Measurements from ENCODE around the gene NTHL1. TPM values are rescaled to one million over a fixed set of nuclear protein-coding genes. Genes with fewer than 3 reads are reported as not detected.

Gene NTHL1
- total RNA-seq, 1 experiment from 2014 or later: 47.3 TPM

DNA sequence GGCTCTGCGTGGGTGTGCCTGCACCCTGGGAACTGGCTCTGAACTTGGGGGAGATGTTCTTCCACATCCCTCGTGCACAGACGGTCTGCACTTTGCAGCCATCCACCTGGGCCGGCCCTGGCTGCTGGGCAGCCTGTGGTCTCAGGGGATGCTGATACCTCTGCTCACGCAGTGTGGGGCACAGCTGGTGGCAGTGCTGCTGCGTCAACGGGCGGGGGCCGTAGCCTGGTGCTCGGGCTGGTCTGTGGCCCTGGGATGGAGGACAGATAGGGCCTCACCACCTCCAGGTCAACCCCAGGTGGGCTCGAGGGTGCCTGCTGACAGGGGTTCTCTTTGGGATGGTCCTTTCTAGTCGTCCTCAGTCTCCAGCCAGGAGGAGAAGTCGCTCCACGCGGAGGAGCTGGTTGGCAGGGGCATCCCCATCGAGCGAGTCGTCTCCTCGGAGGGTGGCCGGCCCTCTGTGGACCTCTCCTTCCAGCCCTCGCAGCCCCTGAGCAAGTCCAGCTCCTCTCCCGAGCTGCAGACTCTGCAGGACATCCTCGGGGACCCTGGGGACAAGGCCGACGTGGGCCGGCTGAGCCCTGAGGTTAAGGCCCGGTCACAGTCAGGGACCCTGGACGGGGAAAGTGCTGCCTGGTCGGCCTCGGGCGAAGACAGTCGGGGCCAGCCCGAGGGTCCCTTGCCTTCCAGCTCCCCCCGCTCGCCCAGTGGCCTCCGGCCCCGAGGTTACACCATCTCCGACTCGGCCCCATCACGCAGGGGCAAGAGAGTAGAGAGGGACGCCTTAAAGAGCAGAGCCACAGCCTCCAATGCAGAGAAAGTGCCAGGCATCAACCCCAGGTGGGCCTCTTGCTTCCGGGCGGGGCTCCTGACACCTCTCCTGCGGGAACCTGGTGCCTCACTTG lies 36.5 kb upstream of the NTHL1 start:
- no peak for DNase-seq
- Histone ChIP-seq H3K4me3 (no peak overlapping the region), H3K79me2 (ENCODE audit: low read depth) (no peaks in the 10 kb centered on the region), H4K20me1 (ENCODE audit: insufficient read depth) (peaks cover 3% of the 10 kb centered on the region; the same call in 1 of the 2 replicates), H3K27ac (no peak overlapping the region), H3K36me3 (ENCODE audit: low read depth) (no peaks in the 10 kb centered on the region), H3K4me1 (replicated peaks; ENCODE audit: insufficient read depth) (no peaks in the 10 kb centered on the region), H3K9me2 (ENCODE audit: insufficient read depth) (no peaks in the 10 kb centered on the region), H3K27me3 (ENCODE audit: insufficient read depth, low read depth) (no peaks in the 10 kb centered on the region), H3F3A (ENCODE audit: insufficient read depth, low read depth) (peaks cover 7% of the 10 kb centered on the region; the same call in 1 of the 2 replicates), H3K9me3 (ENCODE audit: insufficient read depth, low read depth) (no peaks in the 10 kb centered on the region), H2AFZ (no peak overlapping the region), H3K4me2 (no peak overlapping the region)
- BruUV-seq (replicated peaks): no TSS peak
- ChIA-PET POLR2A (ENCODE audit: unreplicated experiment) (no interaction called here), CTCF (no interaction called here)
- no peak for TF ChIP-seq EZH2 (IDR thresholded peaks at IDR 0.05; ENCODE audit: low read depth)
- TF ChIP-seq CTCF (conservative IDR thresholded peaks at IDR 0.05): no peak
- intact Hi-C loops (cut with micrococcal nuclease; ENCODE audit: unreplicated experiment): no loop called here

DNA sequence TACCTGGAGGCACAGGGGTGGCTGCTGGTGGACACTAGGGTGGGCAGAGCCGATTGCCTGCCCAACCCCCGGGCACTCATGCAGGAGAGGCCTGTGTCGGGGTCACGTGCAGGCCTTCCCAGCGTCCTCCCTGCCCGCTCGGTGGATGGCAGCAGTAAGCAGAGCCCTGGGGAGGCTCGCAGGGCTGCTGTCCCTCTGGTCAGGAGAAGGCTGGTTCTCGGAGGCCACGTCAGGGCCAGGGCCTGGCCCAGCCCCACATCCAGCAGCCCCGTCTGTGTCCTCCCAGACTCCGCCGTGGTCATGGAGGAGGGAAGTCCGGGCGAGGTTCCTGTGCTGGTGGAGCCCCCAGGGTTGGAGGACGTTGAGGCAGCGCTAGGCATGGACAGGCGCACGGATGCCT lies 35.8 kb upstream of the NTHL1 start:
- TF ChIP-seq CTCF (conservative IDR thresholded peaks at IDR 0.05) (no peak), EZH2 (IDR thresholded peaks at IDR 0.05; ENCODE audit: low read depth) (no peak)
- no peak overlapping the region for H3K4me3 ChIP-seq
- H3K4me2 ChIP-seq: no peak overlapping the region
- no TSS peak for BruUV-seq (replicated peaks)
- H3K27ac ChIP-seq: no peak overlapping the region
- no peak overlapping the region for H2AFZ ChIP-seq
- H3K36me3 ChIP-seq (ENCODE audit: low read depth): no peaks in the 10 kb centered on the region
- H3K79me2 ChIP-seq (ENCODE audit: low read depth): no peaks in the 10 kb centered on the region
- H3K4me1 ChIP-seq (replicated peaks; ENCODE audit: insufficient read depth): no peaks in the 10 kb centered on the region
- no peaks in the 10 kb centered on the region for H3K27me3 ChIP-seq (ENCODE audit: insufficient read depth, low read depth)
- no peaks in the 10 kb centered on the region for H3K9me3 ChIP-seq (ENCODE audit: insufficient read depth, low read depth)
- no peak for DNase-seq
- 0 out of 2 replicates have a peak, but pooled peaks cover 4% of the 10 kb centered on the region for H3F3A ChIP-seq (ENCODE audit: insufficient read depth, low read depth)
- intact Hi-C loops (cut with micrococcal nuclease; ENCODE audit: unreplicated experiment): no loop called here
- H3K9me2 ChIP-seq (ENCODE audit: insufficient read depth): no peaks in the 10 kb centered on the region
- CTCF ChIA-PET: no interaction called here
- H4K20me1 ChIP-seq (ENCODE audit: insufficient read depth): peaks cover 2% of the 10 kb centered on the region; the same call in 1 of the 2 replicates
- POLR2A ChIA-PET (ENCODE audit: unreplicated experiment): no interaction called here

GRCh38 chr16:2082983-2083364 lies 35.3 kb upstream of the NTHL1 start:
- Histone ChIP-seq H3K4me3 (no peak overlapping the region), H4K20me1 (ENCODE audit: insufficient read depth) (no peaks in the 10 kb centered on the region), H3K27me3 (ENCODE audit: insufficient read depth, low read depth) (no peaks in the 10 kb centered on the region), H2AFZ (no peak overlapping the region), H3K4me1 (replicated peaks; ENCODE audit: insufficient read depth) (no peaks in the 10 kb centered on the region), H3K36me3 (ENCODE audit: low read depth) (no peaks in the 10 kb centered on the region), H3F3A (ENCODE audit: insufficient read depth, low read depth) (no peaks in the 10 kb centered on the region), H3K4me2 (no peak overlapping the region), H3K79me2 (ENCODE audit: low read depth) (no peaks in the 10 kb centered on the region), H3K9me3 (ENCODE audit: insufficient read depth, low read depth) (no peaks in the 10 kb centered on the region), H3K9me2 (ENCODE audit: insufficient read depth) (no peaks in the 10 kb centered on the region), H3K27ac (no peak overlapping the region)
- ChIA-PET POLR2A (ENCODE audit: unreplicated experiment) (no interaction called here), CTCF (no interaction called here)
- BruUV-seq (replicated peaks): no TSS peak
- intact Hi-C loops (cut with micrococcal nuclease; ENCODE audit: unreplicated experiment): no loop called here
- DNase-seq: no peak
- TF ChIP-seq CTCF (conservative IDR thresholded peaks at IDR 0.05) (no peak), EZH2 (IDR thresholded peaks at IDR 0.05; ENCODE audit: low read depth) (no peak)

All from PC-9 (cell line).